Choroid plexus epithelial cell (primary cell): ENCODE measurements around the gene BCAR1.

ENCODE experiments used
- DNase-seq: peaks from one replicate; pipeline ENCODE4 v3.0.0-alpha.2; 2010; ENCODE audit warnings: low read depth
- H3K4me3 ChIP-seq: 2 replicates; pipeline ENCODE4 v1.5.1; 2011; ENCODE audit warnings: low read depth, mild to moderate bottlenecking, control low read depth, low read length, moderate library complexity
- CTCF ChIP-seq: conservative IDR thresholded peaks from 2 replicates; pipeline ENCODE4 v1.5.1; 2011; ENCODE audit warnings: low read depth, mild to moderate bottlenecking, control low read depth, inconsistent platforms, low read length, moderate library complexity

The BCAR1 gene

GRCh38 chr16:75193265-75193650 is 58.2 kb downstream of the BCAR1 start:
- TF ChIP-seq CTCF: no peak
- H3K4me3 ChIP-seq: no peak overlapping the region
- DNase-seq: peak; percentile 19

GRCh38 chr16:75192606-75193264 is 58.7 kb downstream of the BCAR1 start:
- TF ChIP-seq CTCF: no peak
- no peak for DNase-seq

GRCh38 chr16:75189638-75190245 is 61.7 kb downstream of the BCAR1 start:
- DNase-seq: no peak
- no peak overlapping the region for H3K4me3 ChIP-seq
- no peak for TF ChIP-seq CTCF

More at GRCh38 chr16:75192606-75193264, 58.7 kb downstream of the BCAR1 start:
- H3K4me3 ChIP-seq: no peak overlapping the region

- H3K4me3 ChIP-seq: no peak overlapping the region
- no peak for DNase-seq
- no peak for TF ChIP-seq CTCF
These were observed 62.5 kb downstream of the BCAR1 start for GRCh38 chr16:75188832-75189477.

- no peak for TF ChIP-seq CTCF
- no peak overlapping the region for H3K4me3 ChIP-seq
- DNase-seq: no peak
These were observed 69.8 kb downstream of the BCAR1 start for GRCh38 chr16:75181630-75182029.

GRCh38 chr16:75179208-75179607 is 72.2 kb downstream of the BCAR1 start:
- TF ChIP-seq CTCF: no peak
- DNase-seq: no peak
- H3K4me3 ChIP-seq: no peak overlapping the region
